CD4-positive, alpha-beta T cell treated with Interleukin-17A for 1 hour (primary cell): ENCODE data around the gene MRPL34.

Source experiments
- DNase-seq: peaks from one replicate; pipeline ENCODE4 v3.0.0-alpha.2; 2020

Gene MRPL34

GRCh38 chr19:17329366-17330261 lies 23.9 kb downstream of the MRPL34 start:
- no peak for DNase-seq

- DNase-seq = no peak
Observed at GRCh38 chr19:17330262-17331044, 24.8 kb downstream of the MRPL34 start.

- no peak for DNase-seq
Observed at GRCh38 chr19:17331045-17331558, 25.4 kb downstream of the MRPL34 start.

GRCh38 chr19:17332360-17332676 lies 26.6 kb downstream of the MRPL34 start:
- no peak for DNase-seq

GRCh38 chr19:17332677-17333581 lies 27.3 kb downstream of the MRPL34 start:
- peak; percentile 55 for DNase-seq

- DNase-seq = peak; percentile 77
Observed at GRCh38 chr19:17333611-17334413, 28.1 kb downstream of the MRPL34 start.

- DNase-seq = peak; percentile 99
Observed at GRCh38 chr19:17334414-17335409, 29.0 kb downstream of the MRPL34 start, which contains the start of gene ANO8. ANO8 (minus strand) TSS chr19:17334855; CDS start chr19:17334670, 185 bp downstream.

GRCh38 chr19:17335575-17335974 lies 29.9 kb downstream of the MRPL34 start:
- no peak for DNase-seq

- DNase-seq = peak; percentile 98
Observed at GRCh38 chr19:17336872-17337674, 31.4 kb downstream of the MRPL34 start, which contains the start of gene GTPBP3. GTPBP3 (plus strand) TSS chr19:17337553; CDS start chr19:17337612, 59 bp downstream.

GRCh38 chr19:17337675-17338432 lies 32.2 kb downstream of the MRPL34 start:
- peak; percentile 15 for DNase-seq

- no peak for DNase-seq
Observed at GRCh38 chr19:17338433-17339078, 32.9 kb downstream of the MRPL34 start.

GRCh38 chr19:17339088-17339741 lies 33.5 kb downstream of the MRPL34 start:
- DNase-seq = peak; percentile 42

- DNase-seq = no peak
Observed at GRCh38 chr19:17340302-17340870, 34.7 kb downstream of the MRPL34 start.

GRCh38 chr19:17340871-17341357 lies 35.2 kb downstream of the MRPL34 start:
- no peak for DNase-seq

- no peak for DNase-seq
Observed at GRCh38 chr19:17341386-17341785, 35.7 kb downstream of the MRPL34 start.

- DNase-seq = no peak
Observed at GRCh38 chr19:17341845-17342244, 36.2 kb downstream of the MRPL34 start.

GRCh38 chr19:17346109-17346671 lies 40.5 kb downstream of the MRPL34 start:
- DNase-seq = peak; percentile 77
